ENCODE results near the gene NREP. TPM values are rescaled to one million over a fixed set of nuclear protein-coding genes. Genes with fewer than 3 reads are reported as not detected.
"Not testable (repeated sequence)": the region's sequence is repeated elsewhere in the genome, so short reads cannot be mapped to it uniquely, and the experiment has no call there.

NREP gene
- total and polyA plus RNA-seq, 5 donors from 2014 or later = 0.14 to 1.3 (median 0.57) TPM

- Histone ChIP-seq H3K4me1 (ENCODE audit: control insufficient read depth, insufficient read depth, low read length, poor library complexity, severe bottlenecking) (no peaks in the 10 kb centered on the region), H3K9me3 (ENCODE audit: control insufficient read depth in 2 of 2, low read length in 2 of 2) (no peaks in the 10 kb centered on the region), H3K27me3 (ENCODE audit: control insufficient read depth, insufficient read depth, low read length) (no peaks in the 10 kb centered on the region), H3K4me3 (ENCODE audit: low read depth, low read length) (no peak overlapping the region), H3K36me3 (ENCODE audit: control insufficient read depth, insufficient read depth, low read length) (no peaks in the 10 kb centered on the region), H3K27ac (ENCODE audit: insufficient read depth, low read length, poor library complexity, severe bottlenecking) (no peak overlapping the region)
- ATAC-seq (ENCODE audit: low read depth in 2 of 2) = no peak
- no peak for DNase-seq
- peaks cover 9% of the 10 kb centered on the region for H3K27me3 Mint-ChIP-seq
- peaks cover 0 to 7% (median 2%) of the 10 kb centered on the region in 7 donors for H3K9me3 Mint-ChIP-seq
- H3K4me1 Mint-ChIP-seq = no peaks in the 10 kb centered on the region
- H3K36me3 Mint-ChIP-seq = no peaks in the 10 kb centered on the region
- no peak overlapping the region for H3K27ac Mint-ChIP-seq
- no peak overlapping the region for H3K4me3 Mint-ChIP-seq
Measured at GRCh38 chr5:111720333-111720890, 36.6 kb downstream of the NREP start.

DNA sequence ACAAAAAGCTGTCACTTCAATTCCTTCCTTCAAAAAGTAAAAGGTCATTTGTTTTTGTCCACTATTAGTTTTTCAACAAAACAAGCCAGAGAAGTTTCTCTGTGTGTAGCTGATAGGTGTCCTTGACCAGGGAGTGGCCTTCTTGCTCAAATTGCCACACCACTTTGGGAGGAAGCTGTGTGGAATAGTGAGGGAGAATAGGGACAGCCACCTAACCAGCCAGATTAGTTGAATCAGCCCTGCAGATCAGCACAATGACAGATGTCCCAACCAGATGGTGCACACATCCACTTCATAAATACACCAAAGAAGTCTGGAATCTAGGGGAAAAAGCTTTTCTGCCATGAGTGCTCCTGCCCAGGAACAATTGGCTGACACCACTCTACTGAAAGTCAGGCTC lies 37.2 kb downstream of the NREP start:
- Mint-ChIP-seq H3K4me1 (no peaks in the 10 kb centered on the region), H3K36me3 (no peaks in the 10 kb centered on the region), H3K4me3 (no peak overlapping the region), H3K27ac (no peak overlapping the region), H3K9me3 (peaks cover 0 to 10% (median 3%) of the 10 kb centered on the region in 7 donors), H3K27me3 (peaks cover 9% of the 10 kb centered on the region)
- H3K4me3 ChIP-seq (ENCODE audit: low read depth, low read length) = no peak overlapping the region
- H3K4me1 ChIP-seq (ENCODE audit: control insufficient read depth, insufficient read depth, low read length, poor library complexity, severe bottlenecking) = no peaks in the 10 kb centered on the region
- ATAC-seq (ENCODE audit: low read depth in 2 of 2) = no peak
- no peak overlapping the region for H3K27ac ChIP-seq (ENCODE audit: insufficient read depth, low read length, poor library complexity, severe bottlenecking)
- no peaks in the 10 kb centered on the region for H3K9me3 ChIP-seq (ENCODE audit: control insufficient read depth in 2 of 2, low read length in 2 of 2)
- H3K36me3 ChIP-seq (ENCODE audit: control insufficient read depth, insufficient read depth, low read length) = no peaks in the 10 kb centered on the region
- no peaks in the 10 kb centered on the region for H3K27me3 ChIP-seq (ENCODE audit: control insufficient read depth, insufficient read depth, low read length)
- no peak for DNase-seq

DNA sequence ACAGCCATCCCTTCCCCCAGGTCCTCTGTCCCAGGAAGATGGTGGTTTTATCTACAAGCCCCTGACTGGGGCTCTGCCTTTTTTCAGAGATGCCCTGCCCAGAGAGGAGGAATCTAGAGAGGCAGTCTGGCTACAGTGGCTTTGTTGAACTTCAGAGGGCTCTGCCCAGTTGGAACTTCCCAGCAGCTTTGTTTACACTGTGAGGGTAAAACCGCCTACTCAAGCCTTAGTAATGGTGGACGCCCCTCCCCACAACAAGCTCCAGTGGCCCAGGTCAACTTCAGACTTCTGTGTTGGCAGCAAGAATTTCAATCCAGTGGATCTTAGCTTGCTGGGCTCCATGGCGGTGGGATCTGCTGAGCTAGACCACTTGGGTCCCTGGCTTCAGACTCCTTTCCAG lies 40.2 kb downstream of the NREP start:
- H3K4me1 ChIP-seq (ENCODE audit: control insufficient read depth, insufficient read depth, low read length, poor library complexity, severe bottlenecking); H3K27me3 ChIP-seq (ENCODE audit: control insufficient read depth, insufficient read depth, low read length); H3K27ac Mint-ChIP-seq; H3K27ac ChIP-seq (ENCODE audit: insufficient read depth, low read length, poor library complexity, severe bottlenecking); H3K9me3 ChIP-seq (ENCODE audit: control insufficient read depth in 2 of 2, low read length in 2 of 2); H3K36me3 Mint-ChIP-seq; H3K4me1 Mint-ChIP-seq; DNase-seq; H3K4me3 Mint-ChIP-seq; ATAC-seq (ENCODE audit: low read depth in 2 of 2); H3K27me3 Mint-ChIP-seq; H3K36me3 ChIP-seq (ENCODE audit: control insufficient read depth, insufficient read depth, low read length); H3K4me3 ChIP-seq (ENCODE audit: low read depth, low read length): not testable (repeated sequence)
- H3K9me3 Mint-ChIP-seq = peaks cover 3 to 18% (median 7%) of the 10 kb centered on the region in 7 donors

GRCh38 chr5:111707630-111708164 lies 49.3 kb downstream of the NREP start:
- DNase-seq (no peak), ATAC-seq (ENCODE audit: low read depth in 2 of 2) (no peak)
- peaks cover 0 to 2% of the 10 kb centered on the region in 2 experiments for H3K9me3 ChIP-seq (ENCODE audit: control insufficient read depth in 2 of 2, low read length in 2 of 2)
- H3K9me3 Mint-ChIP-seq = peaks cover 0 to 11% (median 4%) of the 10 kb centered on the region in 7 donors
- no peak overlapping the region for H3K4me3 ChIP-seq (ENCODE audit: low read depth, low read length)
- H3K27me3 Mint-ChIP-seq = no peaks in the 10 kb centered on the region
- no peak overlapping the region for H3K27ac Mint-ChIP-seq
- H3K27ac ChIP-seq (ENCODE audit: insufficient read depth, low read length, poor library complexity, severe bottlenecking) = no peak overlapping the region
- H3K4me1 ChIP-seq (ENCODE audit: control insufficient read depth, insufficient read depth, low read length, poor library complexity, severe bottlenecking) = no peaks in the 10 kb centered on the region
- H3K36me3 ChIP-seq (ENCODE audit: control insufficient read depth, insufficient read depth, low read length) = no peaks in the 10 kb centered on the region
- no peaks in the 10 kb centered on the region for H3K27me3 ChIP-seq (ENCODE audit: control insufficient read depth, insufficient read depth, low read length)
- H3K36me3 Mint-ChIP-seq = no peaks in the 10 kb centered on the region
- no peak overlapping the region for H3K4me3 Mint-ChIP-seq
- peaks cover 0 to 5% (median 0%) of the 10 kb centered on the region in 4 donors for H3K4me1 Mint-ChIP-seq

GRCh38 chr5:111706345-111706744 lies 50.6 kb downstream of the NREP start:
- DNase-seq (no peak), ATAC-seq (ENCODE audit: low read depth in 2 of 2) (no peak)
- H3K4me3 ChIP-seq (ENCODE audit: low read depth, low read length) = no peak overlapping the region
- H3K4me1 ChIP-seq (ENCODE audit: control insufficient read depth, insufficient read depth, low read length, poor library complexity, severe bottlenecking) = no peaks in the 10 kb centered on the region
- no peak overlapping the region for H3K4me3 Mint-ChIP-seq
- no peak overlapping the region for H3K27ac ChIP-seq (ENCODE audit: insufficient read depth, low read length, poor library complexity, severe bottlenecking)
- H3K27me3 Mint-ChIP-seq = no peaks in the 10 kb centered on the region
- no peaks in the 10 kb centered on the region for H3K9me3 ChIP-seq (ENCODE audit: control insufficient read depth in 2 of 2, low read length in 2 of 2)
- H3K36me3 ChIP-seq (ENCODE audit: control insufficient read depth, insufficient read depth, low read length) = no peaks in the 10 kb centered on the region
- no peak overlapping the region for H3K27ac Mint-ChIP-seq
- peaks cover 0 to 3% (median 0%) of the 10 kb centered on the region in 7 donors for H3K9me3 Mint-ChIP-seq
- H3K4me1 Mint-ChIP-seq = peaks cover 0 to 5% (median 0%) of the 10 kb centered on the region in 4 donors
- no peaks in the 10 kb centered on the region for H3K36me3 Mint-ChIP-seq
- H3K27me3 ChIP-seq (ENCODE audit: control insufficient read depth, insufficient read depth, low read length) = peaks cover 3% of the 10 kb centered on the region

GRCh38 chr5:111704452-111705085 lies 52.4 kb downstream of the NREP start:
- H3K27me3 Mint-ChIP-seq = peaks cover 4% of the 10 kb centered on the region
- Histone ChIP-seq H3K27me3 (ENCODE audit: control insufficient read depth, insufficient read depth, low read length) (peaks cover 3% of the 10 kb centered on the region), H3K4me3 (ENCODE audit: low read depth, low read length) (no peak overlapping the region), H3K36me3 (ENCODE audit: control insufficient read depth, insufficient read depth, low read length) (no peaks in the 10 kb centered on the region), H3K9me3 (ENCODE audit: control insufficient read depth in 2 of 2, low read length in 2 of 2) (no peaks in the 10 kb centered on the region), H3K27ac (ENCODE audit: insufficient read depth, low read length, poor library complexity, severe bottlenecking) (no peak overlapping the region), H3K4me1 (ENCODE audit: control insufficient read depth, insufficient read depth, low read length, poor library complexity, severe bottlenecking) (no peaks in the 10 kb centered on the region)
- H3K27ac Mint-ChIP-seq = no peak overlapping the region
- peak in 1 of 3 donors; percentile 4 for DNase-seq
- no peak for ATAC-seq (ENCODE audit: low read depth in 2 of 2)
- H3K36me3 Mint-ChIP-seq = no peaks in the 10 kb centered on the region
- H3K4me3 Mint-ChIP-seq = no peak overlapping the region
- H3K9me3 Mint-ChIP-seq = no peaks in the 10 kb centered on the region
- H3K4me1 Mint-ChIP-seq = peaks cover 0 to 5% (median 0%) of the 10 kb centered on the region in 4 donors

DNA sequence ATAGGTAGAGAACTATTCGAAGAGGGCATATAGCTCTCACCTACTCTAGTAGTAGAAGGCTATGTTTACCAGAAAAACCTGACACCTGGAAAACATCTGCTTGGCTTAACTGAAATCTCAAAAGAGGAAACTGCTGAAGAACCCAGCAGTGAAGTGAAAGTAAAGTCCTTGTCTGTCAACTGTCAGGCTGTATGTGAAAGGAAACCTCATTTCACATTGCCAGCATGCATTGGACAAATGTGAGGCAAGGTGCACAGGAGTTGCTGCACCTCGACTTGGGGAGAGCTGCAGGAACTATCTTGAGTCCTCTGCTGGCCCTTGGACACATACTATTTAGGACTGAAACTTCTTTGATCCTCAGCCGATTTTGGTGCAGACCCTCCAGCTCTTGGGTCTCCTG lies 53.3 kb downstream of the NREP start:
- Histone ChIP-seq H3K36me3 (ENCODE audit: control insufficient read depth, insufficient read depth, low read length) (no peaks in the 10 kb centered on the region), H3K4me1 (ENCODE audit: control insufficient read depth, insufficient read depth, low read length, poor library complexity, severe bottlenecking) (no peaks in the 10 kb centered on the region), H3K4me3 (ENCODE audit: low read depth, low read length) (no peak overlapping the region), H3K9me3 (ENCODE audit: control insufficient read depth in 2 of 2, low read length in 2 of 2) (no peaks in the 10 kb centered on the region), H3K27me3 (ENCODE audit: control insufficient read depth, insufficient read depth, low read length) (peaks cover 3% of the 10 kb centered on the region), H3K27ac (ENCODE audit: insufficient read depth, low read length, poor library complexity, severe bottlenecking) (no peak overlapping the region)
- DNase-seq (peak in 1 of 3 donors; percentile 45), ATAC-seq (ENCODE audit: low read depth in 2 of 2) (no peak)
- Mint-ChIP-seq H3K4me3 (no peak overlapping the region), H3K36me3 (no peaks in the 10 kb centered on the region), H3K27ac (no peak overlapping the region), H3K4me1 (peaks cover 0 to 5% (median 0%) of the 10 kb centered on the region in 4 donors), H3K9me3 (no peaks in the 10 kb centered on the region), H3K27me3 (peaks cover 4% of the 10 kb centered on the region)

DNA sequence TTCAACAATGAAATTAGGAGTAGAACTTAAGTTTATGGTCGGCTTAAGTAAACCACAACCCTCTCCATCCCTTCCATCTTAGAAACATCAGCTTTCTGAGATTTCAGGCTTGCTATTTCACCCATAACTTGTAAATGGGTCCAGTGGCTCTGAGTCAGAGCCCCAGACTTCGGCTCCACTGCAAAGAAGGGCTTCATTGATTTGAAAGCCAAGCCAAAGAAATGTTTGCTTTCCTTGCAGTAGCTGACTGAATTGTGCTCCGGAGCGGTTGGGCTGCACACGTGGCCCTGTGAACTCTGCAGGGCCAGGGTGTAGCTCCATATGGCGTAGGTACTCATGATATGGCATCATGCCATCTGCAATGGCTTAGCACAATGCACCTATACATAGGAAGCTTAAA lies 57.0 kb downstream of the NREP start:
- Histone ChIP-seq H3K4me1 (ENCODE audit: control insufficient read depth, insufficient read depth, low read length, poor library complexity, severe bottlenecking) (no peaks in the 10 kb centered on the region), H3K36me3 (ENCODE audit: control insufficient read depth, insufficient read depth, low read length) (no peaks in the 10 kb centered on the region), H3K4me3 (ENCODE audit: low read depth, low read length) (no peak overlapping the region), H3K27me3 (ENCODE audit: control insufficient read depth, insufficient read depth, low read length) (peaks cover 3% of the 10 kb centered on the region), H3K27ac (ENCODE audit: insufficient read depth, low read length, poor library complexity, severe bottlenecking) (no peak overlapping the region), H3K9me3 (ENCODE audit: control insufficient read depth in 2 of 2, low read length in 2 of 2) (no peaks in the 10 kb centered on the region)
- Mint-ChIP-seq H3K4me3 (no peak overlapping the region), H3K36me3 (no peaks in the 10 kb centered on the region), H3K4me1 (peaks cover 0 to 5% (median 0%) of the 10 kb centered on the region in 4 donors), H3K9me3 (no peaks in the 10 kb centered on the region), H3K27ac (no peak overlapping the region), H3K27me3 (peaks cover 4% of the 10 kb centered on the region)
- no peak for DNase-seq
- no peak for ATAC-seq (ENCODE audit: low read depth in 2 of 2)
